Measurements from ENCODE around the gene SPIC.

DNA sequence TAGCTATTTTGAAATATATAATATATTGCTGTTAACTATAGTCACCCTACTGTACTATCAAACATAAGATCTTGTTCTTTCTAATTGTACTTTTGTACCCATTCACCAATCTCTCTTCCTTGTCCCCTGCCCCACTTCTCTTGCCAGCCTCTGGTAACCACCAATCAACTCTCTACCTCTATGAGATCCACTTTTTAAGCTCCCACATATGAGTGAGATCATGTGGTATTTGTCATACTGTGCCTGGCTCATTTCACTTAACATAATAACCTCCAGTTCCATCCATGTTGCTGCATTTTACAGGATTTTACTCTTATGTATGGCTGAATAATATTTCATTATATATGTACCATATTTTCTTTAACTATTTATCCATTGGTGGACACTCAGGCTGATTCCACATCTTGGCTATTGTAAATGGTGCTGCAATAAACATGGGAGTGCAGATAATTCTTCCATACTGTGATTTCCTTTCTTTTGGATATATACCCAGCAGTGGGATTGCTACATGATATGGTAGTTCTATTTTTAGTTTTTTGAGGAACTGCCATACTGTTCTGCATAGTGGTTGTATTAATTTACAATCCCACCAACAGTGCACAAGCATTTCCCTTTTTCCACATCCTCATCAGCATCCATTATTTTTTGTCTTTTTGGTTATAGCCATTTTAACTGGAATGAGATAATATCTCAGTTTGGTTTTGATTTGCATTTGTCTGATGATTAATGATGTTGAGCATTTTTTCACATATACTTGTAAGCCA lies 33.5 kb upstream of the SPIC start:
- TF ChIP-seq, protein P1, sequence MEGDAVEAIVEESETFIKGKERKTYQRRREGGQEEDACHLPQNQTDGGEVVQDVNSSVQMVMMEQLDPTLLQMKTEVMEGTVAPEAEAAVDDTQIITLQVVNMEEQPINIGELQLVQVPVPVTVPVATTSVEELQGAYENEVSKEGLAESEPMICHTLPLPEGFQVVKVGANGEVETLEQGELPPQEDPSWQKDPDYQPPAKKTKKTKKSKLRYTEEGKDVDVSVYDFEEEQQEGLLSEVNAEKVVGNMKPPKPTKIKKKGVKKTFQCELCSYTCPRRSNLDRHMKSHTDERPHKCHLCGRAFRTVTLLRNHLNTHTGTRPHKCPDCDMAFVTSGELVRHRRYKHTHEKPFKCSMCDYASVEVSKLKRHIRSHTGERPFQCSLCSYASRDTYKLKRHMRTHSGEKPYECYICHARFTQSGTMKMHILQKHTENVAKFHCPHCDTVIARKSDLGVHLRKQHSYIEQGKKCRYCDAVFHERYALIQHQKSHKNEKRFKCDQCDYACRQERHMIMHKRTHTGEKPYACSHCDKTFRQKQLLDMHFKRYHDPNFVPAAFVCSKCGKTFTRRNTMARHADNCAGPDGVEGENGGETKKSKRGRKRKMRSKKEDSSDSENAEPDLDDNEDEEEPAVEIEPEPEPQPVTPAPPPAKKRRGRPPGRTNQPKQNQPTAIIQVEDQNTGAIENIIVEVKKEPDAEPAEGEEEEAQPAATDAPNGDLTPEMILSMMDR (IDR thresholded peaks at IDR 0.05): no peak
- TF ChIP-seq POLR2A (IDR thresholded peaks at IDR 0.05): no peak

Data from adrenal gland (tissue), 5 donors.